Loucy (cell line): Measurements from ENCODE around the gene PREX1.

Source experiments
- H2AFZ ChIP-seq: fragments of 200-600 bp; sonication (generic); 2 replicates; pipeline ENCODE4 v1.6.0; 2016; ENCODE audit warnings: antibody characterized with exemption, mild to moderate bottlenecking, low read length, moderate library complexity
- H3F3A ChIP-seq: fragments of 200-600 bp; 2 replicates; pipeline ENCODE4 v1.6.0; 2016; ENCODE audit warnings: antibody characterized with exemption, low read depth, mild to moderate bottlenecking
- H3K27me3 ChIP-seq: fragments of 200-600 bp; sonication (generic); 2 replicates; pipeline ENCODE4 v1.6.1; 2014; ENCODE audit warnings: low read length, mild to moderate bottlenecking; ENCODE audit not compliant: insufficient read depth, poor library complexity, severe bottlenecking
- H3K36me3 ChIP-seq: fragments of 200-600 bp; sonication (generic); 2 replicates; pipeline ENCODE4 v1.6.1; 2016; ENCODE audit warnings: low read length; ENCODE audit not compliant: insufficient read depth
- H3K4me1 ChIP-seq: fragments of 200-600 bp; sonication (generic); 2 replicates; pipeline ENCODE4 v1.5.1; 2014; ENCODE audit warnings: low read length, mild to moderate bottlenecking; ENCODE audit not compliant: insufficient read depth, poor library complexity, severe bottlenecking
- H3K4me2 ChIP-seq: fragments of 200-600 bp; sonication (generic); 2 replicates; pipeline ENCODE4 v1.6.0; 2014; ENCODE audit warnings: antibody characterized with exemption, low read length, low read depth, mild to moderate bottlenecking; ENCODE audit not compliant: poor library complexity, severe bottlenecking
- H3K4me3 ChIP-seq: fragments of 200-600 bp; sonication (generic); 2 replicates; pipeline ENCODE4 v1.5.1; 2014; ENCODE audit warnings: low read length, mild to moderate bottlenecking, mixed read lengths; ENCODE audit not compliant: poor library complexity, severe bottlenecking
- H3K79me2 ChIP-seq: fragments of 200-600 bp; sonication (generic); 2 replicates; pipeline ENCODE4 v1.6.1; 2014; ENCODE audit warnings: low read length; ENCODE audit not compliant: insufficient read depth
- H3K9ac ChIP-seq: fragments of 200-600 bp; sonication (generic); 2 replicates; pipeline ENCODE4 v1.6.0; 2014; ENCODE audit warnings: mild to moderate bottlenecking, low read depth, low read length, moderate library complexity; ENCODE audit not compliant: poor library complexity, severe bottlenecking
- H3K9me2 ChIP-seq: fragments of 200-600 bp; sonication (generic); replicated peaks from 2 replicates; pipeline ENCODE4 v1.6.1; 2016; ENCODE audit warnings: low read depth, low read length, mixed read lengths
- H3K9me3 ChIP-seq: fragments of 200-600 bp; sonication (generic); 2 replicates; pipeline ENCODE4 v1.6.1; 2014; ENCODE audit warnings: mild to moderate bottlenecking, antibody characterized with exemption, low read length, low read depth; ENCODE audit not compliant: insufficient read depth
- H4K20me1 ChIP-seq: fragments of 200-600 bp; sonication (generic); 2 replicates; pipeline ENCODE4 v1.6.0; 2014; ENCODE audit warnings: antibody characterized with exemption, low read length, mild to moderate bottlenecking; ENCODE audit not compliant: insufficient read depth, poor library complexity, severe bottlenecking
- EZH2phosphoT487 ChIP-seq: fragments of 200-600 bp; IDR thresholded peaks from 2 replicates; pipeline ENCODE4 v1.6.1; 2018; ENCODE audit warnings: antibody characterized with exemption, mild to moderate bottlenecking, moderate library complexity, borderline replicate concordance
- TF ChIP-seq, protein P1 (sequence below): fragments of 200-600 bp; sonication (generic); conservative IDR thresholded peaks from 2 replicates; pipeline ENCODE4 v1.5.1; 2014; ENCODE audit warnings: mild to moderate bottlenecking, antibody characterized with exemption, low read length

Gene PREX1

DNA sequence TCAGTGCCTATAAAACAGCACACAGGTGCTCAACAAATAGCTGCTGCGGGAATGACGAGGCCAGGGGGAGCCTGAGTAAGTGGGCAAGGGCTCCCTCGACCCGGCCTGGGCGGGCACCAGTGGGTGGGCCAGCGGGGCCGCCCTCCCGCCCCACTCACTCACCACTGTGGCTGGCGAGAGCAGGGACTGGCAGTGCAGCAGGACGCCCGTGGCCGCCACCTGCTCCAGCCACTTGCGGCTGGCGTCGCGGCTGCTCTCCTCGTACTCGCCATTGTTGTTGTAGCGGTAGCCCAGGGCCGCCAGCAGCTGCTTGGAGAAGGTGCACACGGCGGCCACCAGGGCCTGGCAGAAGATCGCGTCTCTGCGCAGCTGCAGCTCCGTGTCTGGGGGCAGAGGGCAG, 191.5 kb downstream of the PREX1 start:
- Histone ChIP-seq H3K79me2 (no peaks in the 10 kb centered on the region), H3K9me2 (no peaks in the 10 kb centered on the region), H3K4me3 (no peak overlapping the region), H3K9me3 (no peaks in the 10 kb centered on the region), H4K20me1 (no peaks in the 10 kb centered on the region), H3K9ac (no peak overlapping the region), H2AFZ (no peak overlapping the region), H3K4me1 (no peaks in the 10 kb centered on the region), H3K27me3 (no peaks in the 10 kb centered on the region), H3F3A (no peaks in the 10 kb centered on the region), H3K4me2 (no peak overlapping the region), H3K36me3 (peaks cover 30% of the 10 kb centered on the region; the same call in 1 of the 2 replicates)
- no peak for TF ChIP-seq EZH2phosphoT487
- TF ChIP-seq, protein P1, sequence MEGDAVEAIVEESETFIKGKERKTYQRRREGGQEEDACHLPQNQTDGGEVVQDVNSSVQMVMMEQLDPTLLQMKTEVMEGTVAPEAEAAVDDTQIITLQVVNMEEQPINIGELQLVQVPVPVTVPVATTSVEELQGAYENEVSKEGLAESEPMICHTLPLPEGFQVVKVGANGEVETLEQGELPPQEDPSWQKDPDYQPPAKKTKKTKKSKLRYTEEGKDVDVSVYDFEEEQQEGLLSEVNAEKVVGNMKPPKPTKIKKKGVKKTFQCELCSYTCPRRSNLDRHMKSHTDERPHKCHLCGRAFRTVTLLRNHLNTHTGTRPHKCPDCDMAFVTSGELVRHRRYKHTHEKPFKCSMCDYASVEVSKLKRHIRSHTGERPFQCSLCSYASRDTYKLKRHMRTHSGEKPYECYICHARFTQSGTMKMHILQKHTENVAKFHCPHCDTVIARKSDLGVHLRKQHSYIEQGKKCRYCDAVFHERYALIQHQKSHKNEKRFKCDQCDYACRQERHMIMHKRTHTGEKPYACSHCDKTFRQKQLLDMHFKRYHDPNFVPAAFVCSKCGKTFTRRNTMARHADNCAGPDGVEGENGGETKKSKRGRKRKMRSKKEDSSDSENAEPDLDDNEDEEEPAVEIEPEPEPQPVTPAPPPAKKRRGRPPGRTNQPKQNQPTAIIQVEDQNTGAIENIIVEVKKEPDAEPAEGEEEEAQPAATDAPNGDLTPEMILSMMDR, result no peak

DNA sequence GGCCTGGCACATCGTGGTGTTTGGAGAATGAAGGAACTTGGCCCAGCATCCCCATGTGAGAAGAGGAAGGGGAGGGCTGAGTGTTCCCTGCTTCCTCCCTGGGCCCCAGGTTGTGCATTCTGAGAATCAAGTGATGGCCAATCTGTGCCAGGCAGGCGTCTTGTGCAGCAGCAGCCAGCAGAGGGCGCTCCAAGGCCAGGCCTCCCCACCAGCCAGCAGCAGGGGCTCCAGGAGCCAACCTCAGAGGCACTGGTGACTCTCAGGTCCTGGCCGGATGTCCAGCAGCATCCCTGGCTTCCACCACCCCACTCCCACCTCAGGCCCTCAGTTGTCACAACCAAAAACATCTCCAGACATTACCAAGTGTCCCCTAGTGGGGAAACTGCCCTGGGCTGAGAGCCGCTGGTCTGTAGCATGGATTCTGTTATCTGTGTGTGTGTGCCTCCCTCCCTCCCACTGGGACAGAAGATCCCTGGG, 192.0 kb downstream of the PREX1 start:
- TF ChIP-seq, protein P1, result peak; percentile 90
- no peak for TF ChIP-seq EZH2phosphoT487
- Histone ChIP-seq H3K4me3 (no peak overlapping the region), H3K9ac (no peak overlapping the region), H4K20me1 (no peaks in the 10 kb centered on the region), H3K4me2 (no peak overlapping the region), H3K79me2 (no peaks in the 10 kb centered on the region), H2AFZ (no peak overlapping the region), H3K4me1 (no peaks in the 10 kb centered on the region), H3K9me2 (no peaks in the 10 kb centered on the region), H3K9me3 (no peaks in the 10 kb centered on the region), H3F3A (no peaks in the 10 kb centered on the region), H3K27me3 (no peaks in the 10 kb centered on the region), H3K36me3 (peaks cover 29% of the 10 kb centered on the region; the same call in 1 of the 2 replicates)

DNA sequence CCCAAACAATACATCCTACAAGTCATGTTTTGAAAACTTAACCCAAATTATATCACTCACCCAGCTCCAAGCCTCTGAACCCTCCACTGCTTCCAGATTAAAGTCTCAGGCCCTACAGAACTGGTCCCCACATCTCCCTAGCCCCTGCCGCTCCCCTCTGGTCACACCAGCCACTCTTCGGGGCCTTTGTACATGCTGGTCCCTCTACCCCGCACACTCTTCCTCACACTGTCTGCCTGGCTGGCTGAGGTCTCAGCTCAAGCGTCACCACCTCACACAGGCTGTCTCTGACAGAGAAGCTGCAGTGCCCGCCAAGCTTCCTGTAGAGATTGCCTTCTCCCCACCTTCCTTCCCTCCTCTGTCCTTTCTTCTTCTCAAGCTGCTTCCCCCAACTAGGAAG, 192.4 kb downstream of the PREX1 start:
- Histone ChIP-seq H3K9ac (no peak overlapping the region), H3K4me3 (no peak overlapping the region), H3F3A (no peaks in the 10 kb centered on the region), H3K9me3 (no peaks in the 10 kb centered on the region), H3K36me3 (peaks cover 29% of the 10 kb centered on the region; the same call in 1 of the 2 replicates), H4K20me1 (no peaks in the 10 kb centered on the region), H3K79me2 (no peaks in the 10 kb centered on the region), H3K4me1 (no peaks in the 10 kb centered on the region), H3K4me2 (no peak overlapping the region), H2AFZ (no peak overlapping the region), H3K9me2 (no peaks in the 10 kb centered on the region), H3K27me3 (no peaks in the 10 kb centered on the region)
- no peak for TF ChIP-seq EZH2phosphoT487
- TF ChIP-seq, protein P1, result no peak
